Measurements from ENCODE around the gene SLC7A7. TPM values are rescaled to one million over a fixed set of nuclear protein-coding genes. Genes with fewer than 3 reads are reported as not detected.

SLC7A7 gene
- total and polyA plus RNA-seq, 9 of the 15 experiments (the other 6 are each of a cell fraction or from before 2014, with no cell fraction given) = 0.07 to 0.68 (median 0.41) TPM

GRCh38 chr14:22772725-22773124 lies 42.5 kb downstream of the SLC7A7 start (continued):
- TF ChIP-seq ILK (tag; IDR thresholded peaks at IDR 0.05; ENCODE audit: borderline replicate concordance, low read depth) (no peak), ZFX (CRISPR knock-in tag; IDR thresholded peaks at IDR 0.05) (no peak), ZNF280B (CRISPR knock-in tag; IDR thresholded peaks at IDR 0.05) (no peak), TAL1 (IDR thresholded peaks at IDR 0.05) (no peak), RNF219 (CRISPR knock-in tag; IDR thresholded peaks at IDR 0.05) (no peak), TCF15 (CRISPR knock-in tag; IDR thresholded peaks at IDR 0.05) (no peak)
- TF ChIP-seq, protein P1, sequence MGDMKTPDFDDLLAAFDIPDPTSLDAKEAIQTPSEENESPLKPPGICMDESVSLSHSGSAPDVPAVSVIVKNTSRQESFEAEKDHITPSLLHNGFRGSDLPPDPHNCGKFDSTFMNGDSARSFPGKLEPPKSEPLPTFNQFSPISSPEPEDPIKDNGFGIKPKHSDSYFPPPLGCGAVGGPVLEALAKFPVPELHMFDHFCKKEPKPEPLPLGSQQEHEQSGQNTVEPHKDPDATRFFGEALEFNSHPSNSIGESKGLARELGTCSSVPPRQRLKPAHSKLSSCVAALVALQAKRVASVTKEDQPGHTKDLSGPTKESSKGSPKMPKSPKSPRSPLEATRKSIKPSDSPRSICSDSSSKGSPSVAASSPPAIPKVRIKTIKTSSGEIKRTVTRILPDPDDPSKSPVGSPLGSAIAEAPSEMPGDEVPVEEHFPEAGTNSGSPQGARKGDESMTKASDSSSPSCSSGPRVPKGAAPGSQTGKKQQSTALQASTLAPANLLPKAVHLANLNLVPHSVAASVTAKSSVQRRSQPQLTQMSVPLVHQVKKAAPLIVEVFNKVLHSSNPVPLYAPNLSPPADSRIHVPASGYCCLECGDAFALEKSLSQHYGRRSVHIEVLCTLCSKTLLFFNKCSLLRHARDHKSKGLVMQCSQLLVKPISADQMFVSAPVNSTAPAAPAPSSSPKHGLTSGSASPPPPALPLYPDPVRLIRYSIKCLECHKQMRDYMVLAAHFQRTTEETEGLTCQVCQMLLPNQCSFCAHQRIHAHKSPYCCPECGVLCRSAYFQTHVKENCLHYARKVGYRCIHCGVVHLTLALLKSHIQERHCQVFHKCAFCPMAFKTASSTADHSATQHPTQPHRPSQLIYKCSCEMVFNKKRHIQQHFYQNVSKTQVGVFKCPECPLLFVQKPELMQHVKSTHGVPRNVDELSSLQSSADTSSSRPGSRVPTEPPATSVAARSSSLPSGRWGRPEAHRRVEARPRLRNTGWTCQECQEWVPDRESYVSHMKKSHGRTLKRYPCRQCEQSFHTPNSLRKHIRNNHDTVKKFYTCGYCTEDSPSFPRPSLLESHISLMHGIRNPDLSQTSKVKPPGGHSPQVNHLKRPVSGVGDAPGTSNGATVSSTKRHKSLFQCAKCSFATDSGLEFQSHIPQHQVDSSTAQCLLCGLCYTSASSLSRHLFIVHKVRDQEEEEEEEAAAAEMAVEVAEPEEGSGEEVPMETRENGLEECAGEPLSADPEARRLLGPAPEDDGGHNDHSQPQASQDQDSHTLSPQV (IDR thresholded peaks at IDR 0.05) = no peak
- TF ChIP-seq, protein P2, sequence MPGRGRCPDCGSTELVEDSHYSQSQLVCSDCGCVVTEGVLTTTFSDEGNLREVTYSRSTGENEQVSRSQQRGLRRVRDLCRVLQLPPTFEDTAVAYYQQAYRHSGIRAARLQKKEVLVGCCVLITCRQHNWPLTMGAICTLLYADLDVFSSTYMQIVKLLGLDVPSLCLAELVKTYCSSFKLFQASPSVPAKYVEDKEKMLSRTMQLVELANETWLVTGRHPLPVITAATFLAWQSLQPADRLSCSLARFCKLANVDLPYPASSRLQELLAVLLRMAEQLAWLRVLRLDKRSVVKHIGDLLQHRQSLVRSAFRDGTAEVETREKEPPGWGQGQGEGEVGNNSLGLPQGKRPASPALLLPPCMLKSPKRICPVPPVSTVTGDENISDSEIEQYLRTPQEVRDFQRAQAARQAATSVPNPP (IDR thresholded peaks at IDR 0.05; ENCODE audit: borderline replicate concordance, insufficient read depth, insufficient read length) = no peak
